ENCODE data around the gene CCDC34.

The CCDC34 gene

GRCh38 chr11:27391331-27392015 is 28.5 kb upstream of the CCDC34 start:
- no peak for DNase-seq

- DNase-seq: no peak
These were observed 27.6 kb upstream of the CCDC34 start for GRCh38 chr11:27390318-27391295.

GRCh38 chr11:27388869-27389268 is 25.9 kb upstream of the CCDC34 start:
- no peak for DNase-seq

GRCh38 chr11:27388001-27388400 is 25.0 kb upstream of the CCDC34 start:
- DNase-seq: no peak

- no peak for DNase-seq
These were observed 24.3 kb upstream of the CCDC34 start for GRCh38 chr11:27387362-27387761.

- DNase-seq: no peak
These were observed 23.3 kb upstream of the CCDC34 start for GRCh38 chr11:27386181-27386845.

- DNase-seq: no peak
These were observed 22.2 kb upstream of the CCDC34 start for GRCh38 chr11:27385245-27385644.

- DNase-seq: no peak
These were observed 21.2 kb upstream of the CCDC34 start for GRCh38 chr11:27384227-27384626.

- no peak for DNase-seq
These were observed 20.6 kb upstream of the CCDC34 start for GRCh38 chr11:27383645-27384044.

GRCh38 chr11:27381238-27381666 is 18.2 kb upstream of the CCDC34 start:
- DNase-seq: no peak

GRCh38 chr11:27380771-27381170 is 17.8 kb upstream of the CCDC34 start:
- no peak for DNase-seq

GRCh38 chr11:27379449-27379848 is 16.4 kb upstream of the CCDC34 start:
- no peak for DNase-seq

- no peak for DNase-seq
These were observed 12.4 kb upstream of the CCDC34 start for GRCh38 chr11:27375370-27375769.

GRCh38 chr11:27373856-27374602 is 11.0 kb upstream of the CCDC34 start:
- DNase-seq: no peak

GRCh38 chr11:27373392-27373791 is 10.4 kb upstream of the CCDC34 start:
- no peak for DNase-seq

GRCh38 chr11:27372164-27372563 is 9.1 kb upstream of the CCDC34 start:
- no peak for DNase-seq

GRCh38 chr11:27371489-27371888 is 8.5 kb upstream of the CCDC34 start:
- no peak for DNase-seq

- no peak for DNase-seq
These were observed 7.4 kb upstream of the CCDC34 start for GRCh38 chr11:27370374-27370773.

GRCh38 chr11:27367881-27368280 is 4.9 kb upstream of the CCDC34 start:
- no peak for DNase-seq

GRCh38 chr11:27363576-27364117 is 632 bp upstream of the CCDC34 start:
- no peak for DNase-seq

GRCh38 chr11:27361649-27362431 is 1.2 kb downstream of the CCDC34 start:
- DNase-seq: no peak

- DNase-seq: no peak
These were observed 4.7 kb downstream of the CCDC34 start for GRCh38 chr11:27358296-27358695.

Data from NK-92 treated with Interleukin-12 subunit alpha and Interleukin-12 subunit beta, amount 100 ng/mL, for 24 hours (cell line).